NCI-H1694 (cell line): ENCODE data around the gene STXBP6.
"Not testable (repeated sequence)": the region's sequence is repeated elsewhere in the genome, so short reads cannot be mapped to it uniquely, and the experiment has no call there.

ENCODE experiments used
- DNase-seq: peaks from one replicate; lab custom pipeline; 2025; lab: John Stamatoyannopoulos, UW

Gene STXBP6

DNA sequence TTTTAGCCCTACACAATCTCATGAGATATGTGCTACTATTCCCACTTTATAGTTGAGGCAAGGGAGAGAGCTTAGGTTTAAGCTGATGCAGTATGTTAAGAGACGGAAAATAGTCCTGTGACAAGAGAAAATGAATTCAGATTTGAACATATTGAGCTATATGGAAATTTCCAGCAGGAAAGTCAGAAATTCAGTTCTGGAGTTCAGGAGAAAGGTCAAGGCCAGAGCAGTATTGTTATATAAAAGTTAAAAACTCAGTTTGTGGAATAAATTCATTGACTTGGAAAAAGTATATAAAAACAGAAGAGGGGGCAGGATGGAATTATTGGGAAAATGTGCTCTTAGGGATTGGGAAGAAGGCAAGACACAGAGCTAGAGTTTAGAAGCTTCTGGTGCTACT lies 248.9 kb downstream of the STXBP6 start:
- no peak for DNase-seq

DNA sequence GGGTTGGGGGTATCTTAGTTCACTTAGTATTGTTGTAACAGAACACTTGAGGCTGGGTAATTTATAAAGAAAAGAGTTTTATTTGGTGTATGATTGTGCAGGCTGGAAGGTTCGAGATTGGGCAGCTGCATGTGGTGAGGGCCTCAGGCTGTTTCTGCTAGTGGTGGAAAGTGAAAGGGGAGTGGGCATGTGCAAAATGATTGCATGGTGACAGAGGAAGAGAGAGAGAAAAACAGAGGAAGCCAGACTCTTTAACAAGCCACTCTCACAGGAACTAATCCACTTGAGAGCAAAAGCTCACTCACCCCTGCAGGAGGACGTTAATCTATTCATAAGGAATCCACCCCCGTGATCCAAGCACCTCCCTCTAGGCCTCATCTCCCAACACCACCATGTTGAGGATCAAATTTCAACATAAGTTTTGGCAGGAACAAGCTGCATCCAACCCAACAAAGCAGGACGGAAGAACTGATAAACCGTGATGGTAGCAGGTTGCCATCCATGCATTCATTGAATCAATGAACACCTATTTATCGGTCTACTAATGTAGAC lies 251.0 kb downstream of the STXBP6 start:
- DNase-seq = no peak

DNA sequence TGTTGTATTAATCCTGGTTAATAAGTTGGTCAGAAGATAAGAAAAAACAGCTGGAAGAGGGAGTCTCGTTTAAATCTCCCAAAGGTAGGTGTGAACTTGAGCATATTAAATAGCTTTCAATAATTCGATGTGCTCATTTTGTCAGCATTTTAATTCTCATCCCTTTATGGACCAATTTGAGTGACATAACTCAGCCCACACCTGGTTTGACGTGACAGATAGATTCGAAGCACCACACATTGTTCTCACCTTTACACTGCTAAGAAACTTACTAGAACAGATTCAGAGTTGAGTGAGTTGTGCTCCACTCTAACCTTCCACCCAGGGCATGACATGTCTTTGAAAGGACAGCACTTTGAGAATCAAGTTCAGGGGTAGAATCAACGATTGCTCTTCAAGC lies 254.5 kb downstream of the STXBP6 start:
- no peak for DNase-seq

DNA sequence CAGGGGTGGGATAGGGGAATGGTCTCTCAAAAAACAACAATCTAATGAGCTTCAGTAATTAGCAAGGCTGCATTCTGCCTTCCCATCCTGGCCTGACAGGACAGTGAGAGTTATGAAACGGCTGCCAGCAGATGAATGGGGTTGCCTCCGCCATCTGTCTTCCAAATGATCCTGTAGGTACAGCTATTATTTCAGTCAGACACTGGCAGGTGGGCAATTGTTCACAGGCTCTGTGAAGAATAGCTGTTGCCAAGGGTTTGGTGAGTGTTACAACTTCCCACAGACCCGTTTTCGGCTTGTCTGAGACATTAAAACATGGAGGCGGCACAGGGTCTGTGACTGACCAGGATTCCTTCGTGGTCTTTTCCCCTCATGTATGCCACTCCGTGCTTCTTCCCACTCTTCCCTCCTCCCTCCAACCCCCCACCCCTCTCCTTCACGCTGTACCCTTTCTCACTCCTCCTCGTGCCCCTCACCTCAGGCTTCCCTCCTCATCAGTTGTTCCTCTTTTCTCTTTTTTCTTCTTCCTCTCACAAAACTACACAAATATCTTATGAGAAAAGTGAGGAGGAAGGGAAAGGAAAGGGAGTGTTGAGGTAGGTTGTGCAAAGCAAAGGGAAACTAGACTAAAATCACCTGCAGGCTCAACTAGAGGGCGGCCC lies 255.2 kb downstream of the STXBP6 start:
- no peak for DNase-seq

DNA sequence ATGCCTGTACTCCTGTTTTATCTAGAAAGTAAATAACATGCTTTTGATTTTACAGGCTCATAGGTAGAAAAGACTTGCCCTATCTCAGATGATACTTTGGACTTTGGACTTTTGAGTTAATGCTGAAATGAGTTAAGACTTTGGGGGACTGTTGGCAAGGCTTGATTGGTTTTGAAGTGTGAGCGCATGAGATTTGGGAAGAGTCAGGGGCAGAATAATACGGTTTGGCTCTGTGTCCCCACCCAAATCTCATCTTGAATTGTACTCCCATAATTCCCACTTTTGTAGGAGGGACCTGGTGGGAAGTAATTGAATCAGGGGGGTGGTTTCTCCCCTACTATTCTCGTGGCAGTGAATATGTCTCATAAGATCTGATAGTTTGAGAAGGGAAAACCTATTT lies 259.8 kb downstream of the STXBP6 start:
- DNase-seq = no peak

DNA sequence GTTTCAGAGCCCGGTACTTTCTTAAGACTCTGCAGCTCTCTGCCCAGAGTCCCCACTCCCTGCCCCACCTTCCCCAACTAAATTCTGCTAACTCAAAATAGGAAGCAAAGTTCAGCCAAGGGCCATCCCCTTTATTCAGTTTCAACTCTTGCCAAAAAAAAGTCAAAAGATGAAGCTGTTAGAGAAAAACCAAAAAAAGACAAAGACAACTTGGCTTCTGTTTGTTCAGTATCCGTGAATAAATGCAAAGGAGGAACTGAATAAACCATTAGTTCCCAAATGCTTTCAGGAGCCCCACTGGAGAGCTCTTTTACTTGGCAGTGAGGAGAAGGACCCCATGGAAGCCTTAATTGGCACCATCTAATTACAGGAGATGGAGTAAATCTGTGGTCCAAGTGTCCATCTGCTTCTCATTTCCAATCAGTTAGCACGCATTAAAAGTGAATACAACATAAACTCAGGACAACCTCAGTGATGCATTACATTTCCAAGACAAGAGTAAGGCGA lies 260.5 kb downstream of the STXBP6 start:
- DNase-seq = no peak

DNA sequence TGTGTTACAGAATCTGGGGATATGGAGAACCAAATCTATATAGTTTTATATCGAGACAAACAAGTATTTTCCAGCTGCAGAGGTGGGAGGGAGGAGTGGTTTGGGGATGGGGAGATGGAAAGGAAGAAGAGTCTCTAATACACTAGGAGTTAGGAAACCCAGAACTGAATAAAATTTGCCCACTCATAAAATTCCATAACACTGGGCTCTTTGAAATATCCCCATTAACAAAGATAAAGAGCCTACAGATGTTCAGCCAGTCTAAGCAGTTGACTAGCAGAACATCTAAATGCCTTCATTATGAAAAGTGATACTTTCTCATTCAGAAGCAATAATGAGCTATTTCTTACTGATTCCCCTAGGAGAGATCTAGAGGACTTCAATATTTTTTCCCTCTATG lies 264.2 kb downstream of the STXBP6 start:
- DNase-seq = no peak

DNA sequence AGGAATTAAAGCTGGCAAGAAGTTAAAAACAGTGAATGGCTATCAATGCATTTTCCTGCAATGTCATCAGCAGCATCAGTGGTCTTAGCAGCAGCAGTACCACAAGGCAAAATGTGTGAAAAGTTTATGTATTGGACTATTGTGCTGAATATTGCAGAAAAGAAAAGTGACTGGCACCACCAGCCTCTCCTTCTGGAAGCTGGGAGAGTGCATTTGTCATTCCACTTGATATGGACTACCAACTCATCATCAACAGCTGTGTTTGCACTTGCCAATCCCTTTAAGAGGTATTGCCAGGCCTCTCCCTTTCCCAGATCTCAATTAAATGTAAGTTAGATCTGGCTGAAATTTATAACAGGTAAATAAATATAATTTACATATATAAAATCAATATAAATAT lies 265.0 kb downstream of the STXBP6 start:
- DNase-seq = no peak

DNA sequence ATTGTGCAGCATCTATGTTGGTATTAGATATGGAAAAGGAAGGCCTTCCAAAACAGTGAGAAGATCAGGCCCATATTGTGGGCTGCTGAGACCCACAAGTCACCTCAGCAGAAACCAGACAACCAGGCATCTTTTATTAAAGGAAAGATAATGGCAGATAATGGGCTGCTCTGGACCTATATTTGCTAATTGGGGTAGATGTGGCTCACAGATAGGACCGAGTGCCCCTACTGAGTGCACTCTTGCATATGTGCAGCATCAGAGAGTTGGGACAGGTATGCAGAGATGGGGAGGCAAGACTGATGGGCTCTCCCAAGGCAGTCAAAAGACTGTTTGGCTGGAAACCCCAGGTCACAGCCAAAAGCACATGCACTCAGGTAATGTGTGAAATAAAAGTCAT lies 266.2 kb downstream of the STXBP6 start:
- no peak for DNase-seq

DNA sequence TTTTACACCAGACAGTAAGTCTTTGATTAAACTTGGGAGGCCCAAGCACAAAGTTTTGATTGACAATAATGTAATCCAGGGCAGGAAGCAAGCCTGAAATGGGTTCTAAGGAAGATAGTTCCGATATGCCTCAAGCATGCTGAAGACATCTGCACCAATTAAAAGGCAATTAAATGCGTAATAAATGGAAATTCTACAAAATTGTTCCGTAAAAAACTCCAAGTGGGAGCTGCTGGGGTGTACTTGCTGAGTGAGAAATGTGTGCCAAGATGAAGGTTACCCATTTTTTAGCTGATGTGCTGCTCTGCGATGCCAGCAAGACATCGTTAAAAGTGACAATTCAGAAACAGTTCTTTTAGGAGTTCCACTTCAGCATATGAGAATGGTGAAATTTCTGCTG lies 269.7 kb downstream of the STXBP6 start:
- no peak for DNase-seq

DNA sequence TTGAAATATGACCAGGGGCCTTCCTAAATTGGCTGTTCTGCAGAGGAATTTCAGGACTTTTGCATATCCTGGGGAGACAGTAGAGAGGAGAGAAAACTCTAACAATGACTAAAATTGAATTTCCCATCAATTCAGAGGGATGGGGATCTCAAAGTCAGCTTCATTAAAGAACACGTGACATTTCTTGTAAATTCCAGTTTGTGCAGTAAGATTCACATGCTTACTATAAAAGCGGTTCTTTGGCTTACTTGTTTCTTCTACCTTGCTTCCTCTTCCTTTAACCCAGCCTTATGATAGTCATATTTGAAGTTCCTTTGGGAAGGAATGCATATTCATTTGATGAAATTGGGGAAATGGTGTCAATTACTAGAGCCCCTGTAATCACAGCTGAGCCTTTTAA lies 272.3 kb downstream of the STXBP6 start:
- DNase-seq = no peak

DNA sequence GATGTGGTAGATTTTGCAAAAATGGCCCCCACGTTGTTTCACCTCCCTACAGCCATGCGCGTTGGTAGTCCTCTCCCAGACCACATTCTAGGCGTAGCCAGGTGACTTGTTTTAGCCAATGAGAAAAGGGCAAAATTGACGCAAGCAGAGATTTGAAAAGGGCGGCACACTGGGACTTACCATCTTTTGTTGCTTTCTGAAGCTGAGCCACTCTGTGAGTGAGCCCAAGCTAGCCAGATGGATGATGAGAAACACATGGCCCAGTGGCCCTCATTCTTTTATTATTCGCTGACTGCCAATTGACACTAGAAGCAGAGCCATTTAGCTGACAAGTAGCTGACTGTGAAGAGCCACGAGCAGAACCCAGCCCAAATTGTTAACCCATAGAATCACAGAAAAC lies 274.0 kb downstream of the STXBP6 start:
- DNase-seq = no peak

DNA sequence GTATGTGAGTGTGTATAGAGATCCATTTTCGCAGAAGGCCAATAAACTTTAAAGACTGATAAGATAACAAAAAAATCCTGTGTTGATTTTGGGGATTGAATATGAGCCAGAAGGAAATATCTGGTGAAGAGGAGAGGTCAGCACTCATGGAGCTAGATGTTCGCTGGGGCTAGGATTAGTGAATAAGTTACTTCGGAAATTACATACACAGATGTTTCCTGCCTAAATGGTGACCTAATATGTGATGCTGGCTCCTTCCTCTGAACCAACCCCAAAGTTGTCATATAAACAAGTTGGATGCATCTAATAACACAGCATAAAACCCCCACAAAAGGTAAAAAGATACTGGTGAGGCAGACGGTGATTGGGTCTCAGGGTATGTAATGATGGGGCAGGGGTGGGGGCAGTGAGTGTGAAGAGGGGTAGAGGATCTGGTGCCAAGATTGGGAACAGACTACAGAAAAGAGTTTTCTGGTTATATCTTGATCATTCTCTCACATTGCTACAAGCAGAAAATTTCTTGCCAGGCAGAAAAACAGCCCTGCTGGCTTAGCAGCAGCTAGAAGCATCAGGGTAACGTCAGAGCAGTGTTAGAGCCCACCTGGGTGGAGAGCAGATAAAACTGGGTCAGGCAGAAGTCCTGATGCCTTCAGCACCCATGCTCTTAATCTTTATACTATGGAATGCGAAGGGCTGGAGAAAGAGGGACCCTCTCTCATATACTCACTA lies 275.6 kb downstream of the STXBP6 start:
- no peak for DNase-seq

DNA sequence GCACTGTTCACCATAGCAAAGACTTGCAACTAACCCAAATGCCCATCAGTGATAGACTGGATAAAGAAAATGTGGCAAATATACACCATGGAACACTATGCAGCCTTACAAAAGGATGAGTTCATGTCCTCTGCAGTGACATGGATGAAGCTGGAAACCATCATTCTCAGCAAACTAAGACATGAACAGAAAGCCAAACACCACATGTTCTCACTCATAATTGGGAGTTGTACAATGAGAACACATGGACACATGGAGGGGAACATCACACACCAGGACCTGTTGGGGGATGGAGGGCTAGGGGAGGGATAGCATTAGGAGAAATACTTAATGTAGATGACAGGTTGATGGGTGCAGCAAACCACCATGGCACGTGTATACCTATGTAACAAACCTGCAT lies 276.4 kb downstream of the STXBP6 start:
- not testable (repeated sequence) for DNase-seq

DNA sequence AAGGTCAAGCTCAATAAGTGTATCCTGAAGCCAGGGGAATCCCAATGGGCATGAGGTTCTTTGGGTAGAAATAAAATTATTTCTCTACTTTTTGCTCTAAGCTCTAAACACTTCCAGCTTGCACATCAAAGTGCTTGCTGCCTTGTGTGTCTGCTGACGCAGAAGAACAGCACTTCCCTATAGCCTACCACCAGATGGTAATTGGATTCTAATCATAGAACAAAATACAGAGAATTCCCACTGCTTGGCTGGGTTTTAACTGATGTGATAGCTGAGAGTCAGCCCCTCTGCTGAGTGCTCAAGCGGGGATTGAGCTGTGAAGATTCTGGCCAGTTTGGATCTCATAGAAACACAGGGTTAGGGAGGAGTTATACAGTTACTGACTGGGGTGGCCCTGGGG lies 283.5 kb downstream of the STXBP6 start:
- no peak for DNase-seq

DNA sequence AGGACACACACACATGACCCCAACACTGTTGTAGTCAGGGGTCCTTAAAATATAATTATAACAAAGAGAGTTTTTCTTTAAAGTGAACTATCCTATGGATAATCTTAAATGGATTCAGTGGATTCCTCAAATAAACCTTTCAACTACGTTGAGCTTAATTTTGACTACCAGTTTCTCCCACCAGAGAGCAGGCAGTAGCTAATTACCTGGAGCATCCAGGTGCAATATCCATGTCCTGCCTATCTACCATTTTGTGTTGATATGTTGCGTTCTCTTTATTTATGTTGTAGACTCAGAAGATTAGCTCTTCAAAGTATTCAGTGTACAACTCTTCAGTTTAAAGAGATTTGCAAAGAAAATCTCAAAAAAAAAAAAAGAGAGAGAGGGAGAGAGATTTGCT lies 288.8 kb downstream of the STXBP6 start:
- no peak for DNase-seq
